CD14-positive monocyte (primary cell): ENCODE measurements around the gene RBP5. TPM values are rescaled to one million over a fixed set of nuclear protein-coding genes. Genes with fewer than 3 reads are reported as not detected.

Experiments used
- DNase-seq, 3 donors: peaks; one replicate each; pipeline ENCODE4 v3.0.0-alpha.2; 2011 to 2022
- H2AFZ ChIP-seq: 2 replicates; pipeline ENCODE4 v1.6.0; 2012; ENCODE audit warnings: mild to moderate bottlenecking, low read depth, low read length, inconsistent platforms; ENCODE audit not compliant: insufficient read depth, poor library complexity, severe bottlenecking
- H3K27ac ChIP-seq, 2 donors: 1 replicate in 1 of 2; 2 replicates in 1 of 2; pipeline ENCODE4 v1.5.1; 2012 to 2013; ENCODE audit warnings: low read length in 2 of 2, control low read depth in 1 of 2, inconsistent platforms in 1 of 2, low read depth in 1 of 2, mild to moderate bottlenecking in 1 of 2
- H3K27me3 ChIP-seq, 2 donors: one replicate each; pipeline versions ENCODE4 v1.6.0 to v1.6.1; 2011 to 2013; ENCODE audit warnings: low read length in 2 of 2; ENCODE audit not compliant: control insufficient read depth in 2 of 2, insufficient read depth in 2 of 2
- H3K36me3 ChIP-seq, 2 donors: replicated peaks in 1 of 2; 1 replicate in 1 of 2; 2 replicates in 1 of 2; pipeline versions ENCODE4 v1.5.1 to v1.6.1; 2012 to 2013; ENCODE audit warnings: low read length in 2 of 2, control low read depth in 1 of 2, inconsistent platforms in 1 of 2, mild to moderate bottlenecking in 1 of 2; ENCODE audit not compliant: insufficient read depth in 2 of 2, control insufficient read depth in 1 of 2
- H3K4me1 ChIP-seq, 2 donors: 1 replicate in 1 of 2; 2 replicates in 1 of 2; pipeline versions ENCODE4 v1.5.1 to v1.6.1; 2012 to 2013; ENCODE audit warnings: low read length in 2 of 2, control low read depth in 1 of 2, inconsistent platforms in 1 of 2, mild to moderate bottlenecking in 1 of 2, moderate library complexity in 1 of 2; ENCODE audit not compliant: insufficient read depth in 2 of 2, control insufficient read depth in 1 of 2
- H3K4me2 ChIP-seq: replicated peaks from 2 replicates; pipeline ENCODE3; 2012; ENCODE audit warnings: low read length, moderate library complexity, mild to moderate bottlenecking; ENCODE audit not compliant: poor library complexity, severe bottlenecking; ENCODE audit errors: extremely low read depth
- H3K4me3 ChIP-seq, 3 experiments: fragments of 200-600 bp in 1 of 3; sonication (generic) in 1 of 3; replicated peaks in 1 of 3; 1 replicate in 2 of 3; 2 replicates in 1 of 3; pipeline ENCODE4 v1.5.1; 2011 to 2013; ENCODE audit warnings: low read length in 3 of 3, mild to moderate bottlenecking in 3 of 3, control low read depth in 2 of 3, low read depth in 2 of 3, inconsistent platforms in 1 of 3, moderate library complexity in 1 of 3
- H3K79me2 ChIP-seq: 2 replicates; pipeline ENCODE4 v1.6.0; 2012; ENCODE audit warnings: mild to moderate bottlenecking, control low read depth, inconsistent platforms, low read length, moderate library complexity; ENCODE audit not compliant: insufficient read depth
- H3K9ac ChIP-seq: 2 replicates; pipeline ENCODE4 v1.6.0; 2017; ENCODE audit warnings: low read length, mild to moderate bottlenecking; ENCODE audit not compliant: insufficient read depth, poor library complexity, severe bottlenecking
- H3K9me3 ChIP-seq, 2 donors: replicated peaks in 1 of 2; 1 replicate in 1 of 2; 2 replicates in 1 of 2; pipeline versions ENCODE4 v1.5.1 to v1.6.1; 2012 to 2013; ENCODE audit warnings: low read length in 2 of 2, control low read depth in 1 of 2; ENCODE audit not compliant: control insufficient read depth in 1 of 2, insufficient read depth in 1 of 2
- H4K20me1 ChIP-seq: 2 replicates; pipeline ENCODE4 v1.6.0; 2012; ENCODE audit warnings: mild to moderate bottlenecking, low read length, control low read depth, moderate library complexity; ENCODE audit not compliant: insufficient read depth
- H3K27ac Mint-ChIP-seq, 7 donors: one replicate each; pipeline ENCODE4 v1.8.0; 2020; ENCODE audit warnings: mild to moderate bottlenecking in 7 of 7, mixed read lengths in 7 of 7, moderate library complexity in 6 of 7, inconsistent platforms in 2 of 7
- H3K27me3 Mint-ChIP-seq, 3 donors: one replicate each; pipeline ENCODE4 v1.8.0; 2021 to 2022; ENCODE audit warnings: low read depth in 3 of 3, mild to moderate bottlenecking in 3 of 3, mixed read lengths in 3 of 3, moderate library complexity in 3 of 3, inconsistent platforms in 1 of 3
- H3K36me3 Mint-ChIP-seq, 2 donors: one replicate each; pipeline ENCODE4 v1.8.0; 2020; ENCODE audit warnings: mixed read lengths in 2 of 2, inconsistent platforms in 1 of 2, mild to moderate bottlenecking in 1 of 2
- H3K4me1 Mint-ChIP-seq: one replicate; pipeline ENCODE4 v1.8.0; 2020; ENCODE audit warnings: mild to moderate bottlenecking, mixed read lengths
- H3K4me3 Mint-ChIP-seq, 2 donors: one replicate each; pipeline ENCODE4 v1.8.0; 2020; ENCODE audit warnings: mild to moderate bottlenecking in 2 of 2, mixed read lengths in 2 of 2, moderate library complexity in 1 of 2
- H3K9me3 Mint-ChIP-seq, 7 donors: one replicate each; pipeline ENCODE4 v1.8.0; 2020 to 2022; ENCODE audit warnings: mixed read lengths in 7 of 7, mild to moderate bottlenecking in 6 of 7, moderate library complexity in 6 of 7, inconsistent platforms in 2 of 7
- CTCF ChIP-seq: fragments of 200-600 bp; IDR thresholded peaks from one replicate; pipeline ENCODE4 v1.8.0; 2022; ENCODE audit warnings: antibody characterized with exemption, mild to moderate bottlenecking
- WGBS: methylation state at CpG from one replicate; pipeline ENCODE4 v1.1.5; 2013; ENCODE audit warnings: missing lambda C conversion rate; ENCODE audit not compliant: insufficient coverage; 5-methylcytosine and 5-hydroxymethylcytosine counted together
- intact Hi-C, 2 donors: fragments of 100-400 bp; cut with micrococcal nuclease; formaldehyde crosslinking; loops; one replicate each; pipeline versions ENCODE4 v1.15.0 to v1.15.1; 2023
- polyA plus RNA-seq, 3 donors: library from polyadenylated mRNA; depleted of rRNA in 1 of 3; unstranded in 2 of 3; stranded (reverse) in 1 of 3; fragments of 300-500 nt in 2 of 3; fragments of >200 nt in 1 of 3; fragmentation: Illumina TruSeq in 2 of 3; gene quantifications; 1 replicate in 2 of 3; 2 replicates in 1 of 3; pipeline ENCODE4 v1.2.3, GENCODE V29; 2012 to 2021

RBP5 gene
- polyA plus RNA-seq, 3 donors: not detected

- H3K27me3 ChIP-seq: no peaks in the 10 kb centered on the region
- Mint-ChIP-seq H3K36me3 (peaks cover 25 to 33% of the 10 kb centered on the region in 2 donors), H3K27ac (no peak overlapping the region), H3K9me3 (peaks cover 3 to 9% (median 5%) of the 10 kb centered on the region in 7 donors), H3K4me3 (no peak overlapping the region), H3K4me1 (peaks cover 12% of the 10 kb centered on the region), H3K27me3 (peaks cover 0 to 11% (median 1%) of the 10 kb centered on the region in 3 donors)
- H3K27ac ChIP-seq: no peak overlapping the region
- H3K9me3 ChIP-seq: no peaks in the 10 kb centered on the region
- no peak overlapping the region for H3K4me2 ChIP-seq
- peaks cover 0 to 4% of the 10 kb centered on the region in 2 donors for H3K36me3 ChIP-seq
- no peak overlapping the region for H2AFZ ChIP-seq
- no peak overlapping the region for H3K9ac ChIP-seq
- intact Hi-C loops: no loop called here
- H3K4me3 ChIP-seq: no peak overlapping the region
- no peak for DNase-seq
- TF ChIP-seq CTCF: no peak
- no peaks in the 10 kb centered on the region for H3K79me2 ChIP-seq
- H3K4me1 ChIP-seq: peaks cover 4 to 8% of the 10 kb centered on the region in 2 donors
- 94% methylated on average over 4 of the region's 5 CpGs for WGBS
- no peaks in the 10 kb centered on the region for H4K20me1 ChIP-seq
Measured at GRCh38 chr12:7120166-7120565, 8.5 kb downstream of the RBP5 start.

DNA sequence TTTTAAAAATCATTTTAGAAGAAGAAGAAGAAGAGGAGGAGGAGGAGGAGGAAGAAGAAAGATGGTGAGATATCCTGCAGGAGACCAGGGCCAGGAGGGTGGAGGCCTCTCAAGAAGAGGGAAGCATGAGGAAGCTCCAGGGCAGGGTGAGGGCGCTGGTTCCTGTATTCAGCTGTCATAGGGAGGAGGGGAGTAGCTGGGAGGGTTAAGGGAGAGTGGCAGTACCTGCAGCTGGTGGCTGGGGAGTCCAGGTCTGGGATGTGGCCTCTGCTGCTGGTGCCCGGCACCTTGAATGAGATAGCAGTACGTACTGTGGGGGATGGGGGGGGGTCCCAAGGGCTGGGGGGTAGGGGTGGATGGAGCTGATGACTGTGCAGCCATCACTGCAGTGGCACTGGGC lies 9.8 kb downstream of the RBP5 start:
- WGBS: 27% methylated on average over 1 of the region's 3 CpGs
- Histone ChIP-seq H3K9ac (no peak overlapping the region), H3K4me1 (peaks cover 4 to 8% of the 10 kb centered on the region in 2 donors), H3K9me3 (no peaks in the 10 kb centered on the region), H4K20me1 (no peaks in the 10 kb centered on the region), H3K4me2 (no peak overlapping the region), H3K4me3 (no peak overlapping the region), H3K36me3 (peaks cover 0 to 7% of the 10 kb centered on the region in 2 donors), H3K79me2 (no peaks in the 10 kb centered on the region), H3K27me3 (no peaks in the 10 kb centered on the region), H3K27ac (no peak overlapping the region), H2AFZ (no peak overlapping the region)
- Mint-ChIP-seq H3K27me3 (peaks cover 0 to 4% (median 1%) of the 10 kb centered on the region in 3 donors), H3K27ac (peak overlapping the region in 1 of 7 donors; percentile 6), H3K4me1 (peaks cover 12% of the 10 kb centered on the region), H3K36me3 (peaks cover 37 to 44% of the 10 kb centered on the region in 2 donors), H3K4me3 (no peak overlapping the region), H3K9me3 (peaks cover 3 to 9% (median 6%) of the 10 kb centered on the region in 7 donors)
- TF ChIP-seq CTCF: no peak
- no peak for DNase-seq
- intact Hi-C loops: loop anchor here in 1 of 2 donors (10.0 kb wide), 1 partner anchor 94 kb away; no protein-coding TSS in a partner anchor
